Measurements from ENCODE around the gene TASOR2. TPM values are rescaled to one million over a fixed set of nuclear protein-coding genes. Genes with fewer than 3 reads are reported as not detected.

TASOR2 gene, protein sequence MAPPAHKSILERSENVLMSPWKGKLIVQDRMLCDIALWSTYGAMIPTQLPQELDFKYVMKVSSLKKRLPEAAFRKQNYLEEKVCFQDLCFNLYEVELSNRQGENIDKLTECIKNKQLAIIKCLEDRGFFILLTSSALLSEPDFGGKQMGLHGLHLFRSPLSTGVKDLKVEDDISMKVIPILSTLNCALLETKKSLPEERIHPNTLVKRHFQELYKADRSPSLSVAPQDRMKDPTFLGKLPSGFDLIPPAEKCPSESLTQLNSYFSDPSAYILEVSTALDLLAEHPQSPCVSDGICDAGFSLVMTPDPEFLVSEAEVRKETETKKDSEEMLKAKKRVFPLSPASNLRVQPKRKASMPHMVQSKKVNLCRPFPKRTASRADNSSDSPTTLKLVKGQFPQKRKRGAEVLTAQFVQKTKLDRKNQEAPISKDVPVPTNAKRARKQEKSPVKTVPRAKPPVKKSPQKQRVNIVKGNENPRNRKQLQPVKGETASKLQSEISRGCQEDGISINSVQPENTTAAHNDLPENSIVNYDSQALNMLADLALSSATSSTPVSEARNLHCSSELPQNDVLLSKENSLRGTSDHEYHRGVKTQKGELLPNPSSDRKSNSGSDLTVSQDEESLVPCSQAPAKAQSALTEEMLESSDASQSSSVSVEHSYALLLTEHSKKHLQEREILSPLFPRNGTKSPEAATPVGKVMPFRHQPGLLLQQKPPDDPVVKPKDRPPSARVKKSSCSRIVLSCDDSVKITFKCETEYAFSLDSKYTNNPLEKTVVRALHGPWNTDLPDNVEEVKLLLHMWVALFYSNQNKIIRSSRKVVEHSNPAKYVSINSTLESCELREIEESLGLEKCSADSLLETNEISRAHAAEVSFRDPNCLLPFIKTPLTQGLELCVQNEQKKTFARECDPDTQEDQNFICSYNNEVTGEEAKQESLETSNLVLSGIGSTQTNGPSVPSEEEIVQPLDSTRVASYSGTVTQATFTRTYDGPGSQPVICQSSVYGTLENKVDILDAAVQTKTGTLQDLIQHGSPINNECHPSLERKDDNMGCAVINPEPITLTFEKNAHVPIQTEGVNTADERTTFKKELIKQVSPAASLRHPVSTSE (N-terminal part only)
- 91.9 and 103 TPM in 2 replicates for total RNA-seq

DNA sequence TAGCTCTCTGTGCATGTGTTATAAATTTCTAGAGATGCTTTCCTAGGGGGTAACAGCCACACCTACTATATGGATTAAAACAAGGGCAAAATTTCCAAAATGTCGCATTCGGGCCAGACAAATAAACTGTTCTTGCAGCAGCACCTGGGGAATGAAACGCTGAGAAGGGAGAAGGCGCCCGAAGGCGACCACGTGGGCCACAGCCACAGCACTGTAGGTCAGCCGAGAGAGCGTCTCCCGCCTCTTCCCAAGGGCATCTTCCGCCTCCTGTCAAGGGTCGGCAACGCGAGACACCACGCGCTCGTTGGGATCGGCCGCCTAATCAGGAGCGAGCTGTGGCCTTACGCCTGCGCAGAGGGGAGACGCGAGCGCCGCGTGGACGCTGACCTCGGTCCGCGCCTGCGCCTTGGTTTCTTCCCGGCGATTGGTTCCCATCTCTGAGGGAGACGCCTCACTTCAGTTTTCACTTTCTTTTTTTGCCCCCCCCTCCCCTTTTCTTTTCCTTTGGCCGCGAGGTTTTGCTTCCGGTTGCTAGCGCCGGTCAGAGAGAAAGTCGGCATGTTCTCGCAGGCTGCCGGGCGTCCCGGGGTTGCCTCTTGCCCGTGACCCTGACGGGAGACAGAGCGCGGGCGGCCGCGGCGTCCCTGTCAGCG lies at the start of gene TASOR2:
TSS of gene TASOR2 (plus strand) at position 521 of the 653 bp plus-strand sequence. CDS start 35,805 bp downstream, outside the sequence.

DNA sequence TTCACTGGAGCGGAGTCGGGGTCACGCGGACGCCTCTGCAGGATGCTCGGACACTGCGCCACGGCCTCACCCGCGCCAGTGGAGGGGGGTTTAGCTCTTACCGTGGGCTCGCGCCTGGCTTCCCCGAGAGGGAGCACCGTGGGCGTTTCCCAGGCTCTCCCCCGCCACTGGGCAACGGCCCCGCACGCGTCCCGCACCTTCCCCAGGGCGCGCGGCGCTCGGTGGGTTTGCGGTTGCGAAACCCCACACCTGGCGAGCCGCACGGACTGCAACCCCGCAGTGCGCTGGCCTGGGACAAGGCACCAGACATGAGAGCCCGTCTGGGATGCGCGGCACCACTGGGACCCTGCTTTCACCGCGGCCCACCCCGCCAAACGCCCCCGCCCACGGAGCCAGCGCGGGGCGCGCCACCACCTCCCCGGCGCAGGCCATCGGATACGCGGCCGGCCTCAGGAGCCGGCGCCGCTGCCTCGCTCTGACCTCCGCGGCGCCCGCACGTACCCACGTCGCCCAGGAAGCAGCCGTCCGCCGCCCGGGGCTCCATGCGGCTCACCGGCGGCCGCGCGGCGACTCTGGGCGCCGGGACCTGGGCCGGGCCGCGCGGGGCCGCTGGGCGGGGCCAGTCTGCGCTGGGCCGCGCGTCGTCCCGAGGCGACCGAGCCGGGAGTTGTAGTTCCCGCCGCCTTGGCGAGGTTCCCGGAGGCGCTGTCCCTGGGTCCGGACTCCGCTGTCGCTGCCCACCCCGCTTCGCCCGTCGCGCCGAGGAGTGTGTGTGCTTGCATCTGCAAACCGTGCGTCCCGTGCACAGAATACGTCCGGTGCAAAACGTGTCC lies 18.4 kb upstream of the TASOR2 start, which contains the start of gene ASB13:
TSS of gene ASB13 (minus strand) at position 588 of the 833 bp plus-strand sequence. CDS start at position 544, 44 bp downstream.

Other genes with a start within 250 kb of the TASOR2 start
- gene CALML5, start 185.3 kb upstream of the TASOR2 start, total RNA-seq = not detected in 2 replicates
- not detected in 2 replicates for gene CALML3, start 159.9 kb upstream of the TASOR2 start, total RNA-seq
- 8.8 and 8.9 TPM in 2 replicates for gene ASB13, start 18.2 kb upstream of the TASOR2 start, total RNA-seq
- 570 and 590 TPM in 2 replicates for gene GDI2, start 128.6 kb downstream of the TASOR2 start, total RNA-seq
- gene ANKRD16, start 205.1 kb downstream of the TASOR2 start, total RNA-seq = 4.2 and 8.9 TPM in 2 replicates
- gene FBH1, start 205.4 kb downstream of the TASOR2 start, total RNA-seq = 75.9 and 109 TPM in 2 replicates